DOHH2 (cell line): ENCODE data around the gene HARS1.

Experiments
- EZH2phosphoT487 ChIP-seq: fragments of 200-600 bp; sonication (generic); IDR thresholded peaks from 2 replicates; pipeline ENCODE4 v1.6.1; 2017; ENCODE audit warnings: borderline replicate concordance, mild to moderate bottlenecking, antibody characterized with exemption, low read length, moderate library complexity, mixed read lengths
- TF ChIP-seq, protein P1 (sequence below): fragments of 200-600 bp; sonication (generic); IDR thresholded peaks from one replicate; pipeline ENCODE4 v1.5.1; 2014; ENCODE audit warnings: antibody characterized with exemption, mild to moderate bottlenecking, low read depth, low read length; ENCODE audit not compliant: poor library complexity, severe bottlenecking

DNA sequence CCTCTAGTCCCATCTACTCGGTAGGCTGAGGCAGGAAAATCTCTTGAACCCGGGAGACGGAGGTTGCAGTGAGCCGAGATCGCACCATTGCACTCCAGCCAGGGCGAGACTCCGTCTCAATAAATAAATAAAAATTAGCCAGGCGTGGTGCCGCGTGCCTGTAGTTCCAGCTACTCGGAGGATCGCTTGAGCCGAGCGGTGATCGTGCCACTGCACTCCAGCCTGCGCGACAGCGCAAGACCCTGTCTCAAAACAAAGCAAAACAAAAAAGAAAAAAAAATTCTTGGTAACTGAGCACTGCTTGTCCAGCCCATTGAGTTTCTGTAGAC, 27.2 kb downstream of the HARS1 start:
- TF ChIP-seq, protein P1, sequence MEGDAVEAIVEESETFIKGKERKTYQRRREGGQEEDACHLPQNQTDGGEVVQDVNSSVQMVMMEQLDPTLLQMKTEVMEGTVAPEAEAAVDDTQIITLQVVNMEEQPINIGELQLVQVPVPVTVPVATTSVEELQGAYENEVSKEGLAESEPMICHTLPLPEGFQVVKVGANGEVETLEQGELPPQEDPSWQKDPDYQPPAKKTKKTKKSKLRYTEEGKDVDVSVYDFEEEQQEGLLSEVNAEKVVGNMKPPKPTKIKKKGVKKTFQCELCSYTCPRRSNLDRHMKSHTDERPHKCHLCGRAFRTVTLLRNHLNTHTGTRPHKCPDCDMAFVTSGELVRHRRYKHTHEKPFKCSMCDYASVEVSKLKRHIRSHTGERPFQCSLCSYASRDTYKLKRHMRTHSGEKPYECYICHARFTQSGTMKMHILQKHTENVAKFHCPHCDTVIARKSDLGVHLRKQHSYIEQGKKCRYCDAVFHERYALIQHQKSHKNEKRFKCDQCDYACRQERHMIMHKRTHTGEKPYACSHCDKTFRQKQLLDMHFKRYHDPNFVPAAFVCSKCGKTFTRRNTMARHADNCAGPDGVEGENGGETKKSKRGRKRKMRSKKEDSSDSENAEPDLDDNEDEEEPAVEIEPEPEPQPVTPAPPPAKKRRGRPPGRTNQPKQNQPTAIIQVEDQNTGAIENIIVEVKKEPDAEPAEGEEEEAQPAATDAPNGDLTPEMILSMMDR = no peak
- TF ChIP-seq EZH2phosphoT487 = no peak
